ENCODE results near the gene ATP1B3. TPM values are rescaled to one million over a fixed set of nuclear protein-coding genes. Genes with fewer than 3 reads are reported as not detected.

Gene ATP1B3
- total RNA-seq, 2 donors from 2014 or later: 231 to 374 TPM

DNA sequence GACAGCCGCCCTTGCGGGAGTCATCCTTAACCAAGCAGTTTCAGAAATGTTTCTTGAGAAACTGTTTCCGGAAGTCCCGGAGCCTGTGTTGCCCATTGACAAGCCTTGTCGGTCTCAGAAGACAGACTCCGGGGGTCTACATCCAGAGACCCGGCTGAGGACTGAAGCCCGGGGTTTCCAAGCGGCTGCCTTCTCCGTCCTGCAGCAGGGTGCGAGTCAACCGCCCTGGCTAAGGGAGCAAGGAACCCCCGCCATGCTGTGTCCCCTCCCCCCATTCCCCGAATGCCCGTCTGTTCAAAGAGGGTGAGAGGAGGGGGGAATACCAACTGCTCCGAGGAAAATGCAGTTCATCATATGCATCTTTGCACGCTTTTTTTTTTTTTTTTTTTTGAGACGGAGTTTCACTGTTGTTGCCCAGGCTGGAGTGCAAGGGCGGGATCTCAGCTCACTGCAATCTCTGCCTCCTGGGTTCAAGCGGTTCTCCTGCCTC is 61.6 kb downstream of the ATP1B3 start:
- TF ChIP-seq CTCF (IDR thresholded peaks at IDR 0.05): no peak
- Histone ChIP-seq H3K4me3 (no peak overlapping the region), H3K9me3 (no peaks in the 10 kb centered on the region), H3K36me3 (no peaks in the 10 kb centered on the region), H3K27me3 (no peaks in the 10 kb centered on the region), H3K27ac (no peak overlapping the region), H3K9ac (ENCODE audit: low read depth in 2 of 2, low read length in 2 of 2) (no peak overlapping the region), H3K4me1 (peaks cover 8% of the 10 kb centered on the region)
- peak; percentile 36 for DNase-seq
- intact Hi-C loops (cut with DNase I): no loop called here

DNA sequence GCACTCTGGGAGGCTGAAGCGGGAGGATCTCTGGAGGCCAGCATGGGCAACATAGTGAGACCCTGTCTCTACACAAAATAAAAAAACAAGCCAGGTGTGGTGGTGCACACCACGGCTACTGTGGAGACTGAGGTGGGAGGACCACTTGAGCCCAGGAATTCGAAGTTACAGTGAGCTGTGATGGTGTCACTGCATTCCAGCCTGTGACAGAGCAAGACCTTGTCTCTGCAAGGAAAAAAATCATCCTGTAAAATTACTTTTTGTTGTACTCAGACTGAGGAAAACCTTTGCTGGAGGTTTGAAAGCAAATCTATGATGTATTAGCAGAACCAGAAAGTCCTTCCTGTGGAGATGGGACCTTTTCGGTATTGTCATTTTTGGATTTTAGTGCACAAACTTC is 63.3 kb downstream of the ATP1B3 start:
- peak overlapping the region in 1 of 2 donors; percentile 43 for H3K9ac ChIP-seq (ENCODE audit: low read depth in 2 of 2, low read length in 2 of 2)
- no peaks in the 10 kb centered on the region for H3K27me3 ChIP-seq
- no peak for DNase-seq
- H3K4me1 ChIP-seq: peaks cover 8% of the 10 kb centered on the region
- intact Hi-C loops (cut with DNase I): no loop called here
- H3K36me3 ChIP-seq: no peaks in the 10 kb centered on the region
- H3K9me3 ChIP-seq: no peaks in the 10 kb centered on the region
- peak overlapping the region; percentile 76 for H3K27ac ChIP-seq
- H3K4me3 ChIP-seq: no peak overlapping the region
- TF ChIP-seq CTCF (IDR thresholded peaks at IDR 0.05): no peak

- Histone ChIP-seq H3K27me3 (no peaks in the 10 kb centered on the region), H3K9ac (ENCODE audit: low read depth in 2 of 2, low read length in 2 of 2) (peak overlapping the region; percentile 14 to 43), H3K4me1 (peaks cover 8% of the 10 kb centered on the region), H3K27ac (peak overlapping the region; percentile 76), H3K9me3 (no peaks in the 10 kb centered on the region), H3K4me3 (no peak overlapping the region), H3K36me3 (no peaks in the 10 kb centered on the region)
- intact Hi-C loops (cut with DNase I): no loop called here
- TF ChIP-seq CTCF (IDR thresholded peaks at IDR 0.05): no peak
- DNase-seq: peak; percentile 73
Observed at GRCh38 chr3:141940194-141940776, 63.8 kb downstream of the ATP1B3 start.

GRCh38 chr3:141941093-141941492 is 64.7 kb downstream of the ATP1B3 start:
- Histone ChIP-seq H3K9me3 (no peaks in the 10 kb centered on the region), H3K4me3 (no peak overlapping the region), H3K9ac (ENCODE audit: low read depth in 2 of 2, low read length in 2 of 2) (peak overlapping the region in 1 of 2 donors; percentile 46), H3K4me1 (peaks cover 8% of the 10 kb centered on the region), H3K36me3 (no peaks in the 10 kb centered on the region), H3K27ac (peak overlapping the region; percentile 76), H3K27me3 (no peaks in the 10 kb centered on the region)
- no peak for TF ChIP-seq CTCF (IDR thresholded peaks at IDR 0.05)
- intact Hi-C loops (cut with DNase I): no loop called here
- DNase-seq: peak; percentile 70

- no peak for TF ChIP-seq CTCF (IDR thresholded peaks at IDR 0.05)
- no peak overlapping the region for H3K27ac ChIP-seq
- intact Hi-C loops (cut with DNase I): no loop called here
Observed at GRCh38 chr3:141942006-141942405, 65.6 kb downstream of the ATP1B3 start.

More at GRCh38 chr3:141942006-141942405, 65.6 kb downstream of the ATP1B3 start:
- no peaks in the 10 kb centered on the region for H3K9me3 ChIP-seq
- no peak overlapping the region for H3K9ac ChIP-seq (ENCODE audit: low read depth in 2 of 2, low read length in 2 of 2)
- H3K4me1 ChIP-seq: peaks cover 8% of the 10 kb centered on the region
- H3K4me3 ChIP-seq: no peak overlapping the region
- H3K27me3 ChIP-seq: no peaks in the 10 kb centered on the region
- no peak for DNase-seq
- no peaks in the 10 kb centered on the region for H3K36me3 ChIP-seq

All from colonic mucosa (tissue), 4 donors.